ENCODE measurements around the gene PARVG.

The PARVG gene

GRCh38 chr22:44180706-44181032 is at the start of gene PARVG:
TSS of gene PARVG (plus strand) at chr22:44180925. CDS start at chr22:44183330, 2,405 bp downstream.
- peak; percentile 57 for DNase-seq (ENCODE audit: low spot score)

DNA sequence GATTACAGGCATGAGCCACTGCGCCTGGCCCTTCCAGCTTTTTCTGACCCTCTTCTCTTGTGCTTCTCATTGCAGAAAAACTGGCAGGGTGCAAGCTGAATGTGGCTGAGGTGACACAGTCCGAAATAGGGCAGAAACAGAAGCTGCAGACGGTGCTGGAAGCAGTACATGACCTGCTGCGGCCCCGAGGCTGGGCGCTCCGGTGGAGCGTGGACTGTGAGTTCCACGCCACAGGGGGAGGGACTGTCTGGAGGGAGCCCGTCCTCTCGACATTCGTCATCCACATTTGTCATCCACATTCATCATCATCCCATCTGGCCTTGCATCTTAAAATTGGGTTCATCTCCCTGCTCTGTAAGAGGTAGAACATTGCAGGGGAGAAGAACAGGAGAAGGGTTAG is 49.3 kb upstream of the PARVG start:
- DNase-seq (ENCODE audit: low spot score) = no peak

DNA sequence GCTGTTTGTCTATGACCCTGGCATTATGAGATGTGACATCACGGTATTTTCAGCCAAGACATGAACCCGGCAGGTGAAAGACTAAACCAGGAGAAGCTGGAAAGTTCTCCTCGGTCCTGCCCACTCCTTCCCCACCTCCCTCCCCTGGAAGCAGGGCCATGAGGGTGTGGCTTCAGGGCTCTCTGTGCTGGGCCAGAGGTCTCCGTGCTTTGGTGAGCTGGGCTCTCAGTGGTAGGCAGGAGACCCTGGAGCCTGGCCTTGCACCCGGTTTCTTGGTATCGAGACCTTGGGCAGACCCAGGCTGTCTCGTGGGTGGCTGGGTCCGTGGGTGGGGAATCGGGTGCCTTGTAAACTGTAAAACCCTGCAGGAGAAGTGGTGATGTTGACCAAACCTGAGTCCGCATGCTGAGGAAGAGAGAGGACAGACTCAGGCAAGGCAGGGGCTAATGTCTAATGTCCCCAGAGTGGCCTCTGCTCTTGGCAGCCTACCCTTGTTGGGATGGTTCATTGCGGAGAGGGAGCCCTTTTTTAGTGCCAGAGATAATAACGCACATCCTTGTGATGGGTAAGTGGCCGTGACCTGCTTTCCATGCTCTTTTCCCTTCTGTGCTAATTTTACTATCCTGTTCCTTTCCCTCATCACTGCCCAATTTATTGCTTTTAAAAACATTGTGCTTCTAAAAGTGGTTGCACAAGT is 48.6 kb upstream of the PARVG start:
- DNase-seq (ENCODE audit: low spot score) = no peak

GRCh38 chr22:44132724-44133123 is 48.0 kb upstream of the PARVG start:
- no peak for DNase-seq (ENCODE audit: low spot score)

GRCh38 chr22:44133161-44133560 is 47.6 kb upstream of the PARVG start:
- DNase-seq (ENCODE audit: low spot score) = no peak

- no peak for DNase-seq (ENCODE audit: low spot score)
Observed at GRCh38 chr22:44133901-44134571, 46.7 kb upstream of the PARVG start.

DNA sequence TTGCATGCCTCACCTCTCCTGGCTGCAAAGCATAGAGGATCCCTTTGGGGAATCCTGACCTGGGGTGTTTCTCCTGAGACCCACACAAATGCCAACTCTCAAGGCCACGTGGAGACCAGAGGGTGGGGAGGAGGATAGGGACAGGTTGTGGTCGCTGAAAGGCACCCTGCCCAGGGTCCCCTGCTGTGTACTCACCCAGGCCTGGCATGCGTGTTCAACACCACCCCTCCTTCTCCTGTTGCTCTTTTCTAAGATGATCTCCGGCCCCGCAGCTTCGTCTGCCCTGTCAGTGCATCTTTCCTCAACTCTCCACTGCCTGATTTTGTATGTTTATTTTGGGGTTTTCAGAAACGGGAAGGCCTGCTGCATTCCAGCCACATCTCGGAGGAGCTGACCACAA is 44.6 kb upstream of the PARVG start:
- DNase-seq (ENCODE audit: low spot score) = no peak

DNA sequence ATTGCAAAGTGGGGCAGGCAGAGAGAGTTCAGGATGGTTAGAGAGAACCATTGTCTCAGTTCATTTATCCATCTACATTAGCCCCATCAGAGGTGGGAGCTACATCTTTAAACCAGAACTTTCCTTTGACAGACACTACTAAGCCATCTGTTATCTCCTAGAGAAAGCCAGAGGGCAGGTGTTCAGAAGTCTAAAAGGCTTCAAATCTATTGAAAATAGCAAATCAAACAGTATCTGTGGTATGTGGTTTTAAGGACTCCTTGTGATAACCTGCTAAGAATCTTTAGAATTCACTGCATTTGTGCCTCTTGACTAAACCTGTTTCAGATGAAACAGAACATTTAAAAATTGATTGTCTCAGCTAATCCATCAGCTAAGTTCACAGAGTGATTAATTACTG is 43.9 kb upstream of the PARVG start:
- no peak for DNase-seq (ENCODE audit: low spot score)

GRCh38 chr22:44137415-44137814 is 43.3 kb upstream of the PARVG start:
- no peak for DNase-seq (ENCODE audit: low spot score)

DNA sequence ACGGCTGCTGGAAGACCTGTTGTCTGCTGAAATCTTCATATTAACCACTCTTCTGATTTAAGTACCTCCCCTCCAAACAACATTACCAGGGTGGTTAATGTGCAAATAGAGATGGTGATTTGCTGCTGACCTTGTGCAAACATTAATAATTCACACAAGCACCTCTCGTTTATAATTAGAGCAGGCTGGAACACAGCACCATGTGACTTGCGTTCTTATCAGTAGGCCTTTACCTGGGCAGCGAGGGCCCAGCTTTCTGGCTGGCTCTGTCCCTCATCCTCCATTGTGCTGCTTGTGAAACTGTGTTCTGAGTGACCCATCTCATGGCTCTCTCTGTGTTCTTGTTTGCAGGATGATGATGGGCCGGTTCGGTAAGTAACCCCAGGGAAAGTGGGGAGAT is 41.0 kb upstream of the PARVG start:
- no peak for DNase-seq (ENCODE audit: low spot score)

DNA sequence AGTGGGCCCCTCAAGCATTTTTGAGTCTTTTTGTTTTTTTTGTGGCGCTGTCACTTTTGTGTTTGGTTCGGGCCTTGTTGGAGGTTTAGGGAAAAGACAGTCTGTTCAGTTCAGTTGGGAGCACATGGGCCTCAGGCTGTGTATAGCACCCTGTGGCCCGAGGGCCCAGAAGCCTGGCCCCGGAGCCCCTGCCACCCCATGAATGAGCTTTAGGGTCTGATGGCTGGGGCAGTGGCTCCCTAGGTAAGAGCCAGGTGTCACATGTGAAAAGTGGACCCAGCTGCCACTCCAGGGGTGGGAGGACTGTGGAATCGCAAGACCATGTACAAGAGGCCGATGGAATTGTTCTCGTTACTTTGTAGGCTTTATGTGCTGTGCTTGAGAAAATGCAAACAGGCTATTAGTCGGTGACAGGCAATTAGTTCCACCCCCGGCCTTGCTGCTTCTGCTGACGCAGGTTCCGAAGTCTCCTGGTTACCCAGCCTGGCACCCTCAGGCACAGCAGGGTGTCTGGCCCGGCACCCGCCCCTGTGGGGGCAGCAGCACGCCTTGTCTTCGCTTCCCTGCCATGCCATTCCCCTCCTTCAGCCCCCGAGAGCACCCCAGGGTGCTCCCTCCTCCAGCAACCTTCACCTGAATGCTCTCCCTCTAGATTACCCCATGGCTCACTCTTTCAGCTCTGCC is 38.2 kb upstream of the PARVG start:
- no peak for DNase-seq (ENCODE audit: low spot score)

- DNase-seq (ENCODE audit: low spot score) = no peak
Observed at GRCh38 chr22:44143105-44143474, 37.6 kb upstream of the PARVG start.

DNA sequence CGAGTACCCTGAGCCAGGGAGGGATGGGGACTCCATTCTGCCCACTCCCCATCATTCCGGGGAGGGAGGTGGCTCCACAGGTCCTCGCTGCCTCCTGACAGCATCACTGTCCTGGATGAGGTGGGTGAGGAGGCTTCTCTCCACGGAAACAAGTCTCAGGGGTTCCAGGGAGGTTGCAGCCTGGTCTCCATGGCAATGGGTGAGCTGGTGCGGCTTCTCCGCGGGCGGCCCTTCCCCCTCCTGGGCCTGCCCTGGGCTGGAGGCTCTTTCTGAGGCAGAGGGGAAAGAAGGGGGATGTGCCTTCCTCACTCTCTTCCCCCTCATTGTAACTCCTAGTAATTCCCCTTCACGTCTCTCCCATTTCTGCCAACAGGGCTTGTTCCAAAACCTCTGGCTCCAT is 37.1 kb upstream of the PARVG start:
- DNase-seq (ENCODE audit: low spot score) = no peak

DNA sequence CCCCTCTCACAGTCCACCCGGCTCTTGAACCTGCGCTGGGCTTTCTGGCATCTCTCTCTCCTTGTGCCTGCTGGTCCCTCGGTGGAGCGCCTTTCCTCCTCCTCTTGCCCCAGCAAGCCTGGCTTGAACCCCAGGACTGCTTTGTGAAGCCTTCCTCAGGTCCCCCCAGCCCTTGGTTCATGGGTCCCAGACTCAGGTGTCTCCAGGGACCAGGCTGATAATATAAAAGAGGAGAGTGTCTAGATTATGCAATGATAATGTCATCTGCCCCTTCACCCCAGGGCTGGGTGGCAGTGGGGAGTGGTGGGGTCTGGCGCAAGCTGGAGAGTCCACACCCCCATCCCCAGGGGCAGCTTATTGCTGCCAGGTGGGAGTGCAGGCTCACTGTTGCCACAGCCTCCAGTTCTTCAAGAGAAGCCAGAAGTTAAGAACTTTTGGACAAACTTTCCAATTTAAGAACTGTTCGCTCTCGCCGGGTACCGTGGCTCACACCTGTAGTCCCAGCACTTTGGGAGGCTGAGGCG is 36.6 kb upstream of the PARVG start:
- DNase-seq (ENCODE audit: low spot score) = no peak

DNA sequence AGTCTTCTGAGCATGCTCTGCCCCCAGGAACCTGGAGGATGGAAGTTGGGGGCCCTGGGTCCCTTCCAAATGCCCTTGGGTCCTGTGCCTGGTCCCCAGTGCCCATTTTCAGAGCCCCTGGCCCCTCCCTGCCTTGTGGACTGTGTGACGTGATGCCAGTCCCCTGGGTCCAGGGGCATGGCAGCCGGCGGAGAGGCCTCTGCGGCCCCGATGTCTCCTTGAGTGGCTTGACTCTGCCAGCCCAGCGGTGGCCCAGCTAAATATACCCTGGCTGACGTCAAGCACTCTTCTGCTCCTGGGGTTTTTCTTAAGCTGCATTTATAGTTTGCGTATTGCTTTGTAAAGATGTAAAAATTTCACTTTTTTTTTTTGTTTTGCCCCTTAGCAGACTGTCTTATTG is 35.2 kb upstream of the PARVG start:
- no peak for DNase-seq (ENCODE audit: low spot score)

- no peak for DNase-seq (ENCODE audit: low spot score)
Observed at GRCh38 chr22:44146088-44146861, 34.5 kb upstream of the PARVG start.

GRCh38 chr22:44147008-44147645 is 33.6 kb upstream of the PARVG start:
- DNase-seq (ENCODE audit: low spot score) = no peak

DNA sequence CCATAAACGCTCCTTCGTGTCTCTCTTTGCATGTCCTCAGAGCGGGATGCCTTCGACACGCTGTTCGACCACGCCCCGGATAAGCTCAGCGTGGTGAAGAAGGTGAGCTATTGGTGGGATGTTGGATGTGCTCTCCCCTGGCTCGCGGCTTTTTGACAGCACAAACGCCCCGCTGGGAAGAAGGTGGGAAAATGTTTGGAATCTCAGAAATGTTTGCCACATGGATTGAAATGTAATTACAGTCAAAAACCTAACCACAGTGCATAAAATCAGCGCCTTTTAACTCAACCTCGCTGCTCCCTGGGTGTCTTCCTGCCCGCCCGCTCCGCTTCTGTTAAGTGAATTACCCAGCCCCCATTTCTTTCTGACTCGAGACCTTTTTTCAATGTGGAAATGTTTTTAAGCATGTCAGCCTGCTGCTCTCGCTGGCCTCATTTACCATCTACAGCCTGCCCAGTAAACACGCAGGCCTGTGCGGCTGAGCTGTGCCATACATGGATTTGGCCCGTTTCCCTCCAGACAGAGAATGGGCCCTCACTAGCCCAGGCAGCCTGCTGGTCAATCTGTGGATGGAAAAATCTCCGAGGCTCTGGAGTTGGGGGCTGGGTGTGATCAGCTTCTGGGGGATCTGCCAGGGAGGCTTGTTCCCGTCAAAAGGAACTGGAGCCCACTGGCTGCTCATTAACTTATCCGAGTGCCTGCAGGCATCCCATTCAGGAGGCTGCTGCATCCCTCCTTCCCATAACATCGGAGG is 32.7 kb upstream of the PARVG start:
- no peak for DNase-seq (ENCODE audit: low spot score)

GRCh38 chr22:44151676-44152075 is 29.0 kb upstream of the PARVG start:
- no peak for DNase-seq (ENCODE audit: low spot score)

DNA sequence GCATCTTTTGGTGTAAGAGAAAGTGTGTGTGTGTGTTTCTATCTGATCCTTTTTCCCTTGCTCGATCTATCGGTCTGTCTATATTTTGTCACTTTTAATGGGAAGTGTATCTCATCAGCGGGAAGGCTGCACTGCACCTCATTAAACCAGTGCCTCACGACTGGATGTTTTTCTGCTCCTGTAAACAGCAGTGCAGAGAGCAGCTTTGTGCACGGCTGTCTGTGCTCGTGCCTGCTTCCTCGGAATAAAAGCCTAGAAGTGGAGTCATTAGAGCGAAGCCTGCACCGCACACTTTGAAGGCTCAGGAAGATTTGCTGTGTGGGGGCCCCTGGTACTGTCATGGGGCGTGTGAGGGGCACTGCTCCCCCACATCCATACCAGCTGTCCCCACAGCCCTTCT is 27.0 kb upstream of the PARVG start:
- DNase-seq (ENCODE audit: low spot score) = no peak

- DNase-seq (ENCODE audit: low spot score) = peak; percentile 6
Observed at GRCh38 chr22:44154436-44154942, 26.2 kb upstream of the PARVG start.
